HepG2 (cell line): Measurements from ENCODE around the gene WDR18. TPM values are rescaled to one million over a fixed set of nuclear protein-coding genes. Genes with fewer than 3 reads are reported as not detected.

Source experiments
- EED ChIP-seq: sonication (generic); formaldehyde crosslinking; IDR thresholded peaks from 2 replicates; pipeline ENCODE4 v1.5.0; 2020; ENCODE audit warnings: mild to moderate bottlenecking, missing genetic modification reagents
- ELK4 ChIP-seq: sonication (generic); formaldehyde crosslinking; IDR thresholded peaks from 2 replicates; pipeline ENCODE4 v1.9.0; 2021; ENCODE audit warnings: missing genetic modification reagents, borderline replicate concordance
- GTF3A ChIP-seq: sonication (generic); formaldehyde crosslinking; conservative IDR thresholded peaks from 2 replicates; pipeline ENCODE4 v1.4.0; 2020; ENCODE audit warnings: mild to moderate bottlenecking, missing genetic modification reagents
- NCOR1 ChIP-seq: fragments of 200-600 bp; sonication (generic); IDR thresholded peaks from 2 replicates; pipeline ENCODE4 v1.7.0; 2017; ENCODE audit warnings: antibody characterized with exemption, low read length, borderline replicate concordance
- RELA ChIP-seq: sonication (generic); formaldehyde crosslinking; IDR thresholded peaks from 2 replicates; pipeline ENCODE4 v1.4.0; 2020; ENCODE audit warnings: missing genetic modification reagents
- SALL1 ChIP-seq: sonication (generic); formaldehyde crosslinking; IDR thresholded peaks from 2 replicates; pipeline ENCODE4 v1.8.0; 2022; ENCODE audit warnings: mild to moderate bottlenecking, missing genetic modification reagents
- ZFP90 ChIP-seq: sonication (generic); formaldehyde crosslinking; IDR thresholded peaks from 2 replicates; pipeline ENCODE4 v1.8.0; 2022; ENCODE audit warnings: missing genetic modification reagents, mild to moderate bottlenecking, inconsistent platforms, borderline replicate concordance
- ZNF12 ChIP-seq: sonication (generic); formaldehyde crosslinking; IDR thresholded peaks from 2 replicates; pipeline ENCODE4 v1.5.0; 2020; ENCODE audit warnings: missing genetic modification reagents
- ZNF143 ChIP-seq: sonication (generic); formaldehyde crosslinking; IDR thresholded peaks from 2 replicates; pipeline ENCODE4 v1.4.0; 2020; ENCODE audit warnings: missing genetic modification reagents
- ZNF234 ChIP-seq: sonication (generic); formaldehyde crosslinking; conservative IDR thresholded peaks from 2 replicates; pipeline ENCODE4 v1.5.1; 2020; ENCODE audit warnings: mild to moderate bottlenecking, missing genetic modification reagents
- ZNF276 ChIP-seq: sonication (generic); formaldehyde crosslinking; IDR thresholded peaks from 2 replicates; pipeline ENCODE4 v1.4.0; 2020; ENCODE audit warnings: mild to moderate bottlenecking, low read depth, missing genetic modification reagents
- ZNF407 ChIP-seq: sonication (generic); formaldehyde crosslinking; IDR thresholded peaks from one replicate; pipeline ENCODE4 v1.5.1; 2020; ENCODE audit warnings: mild to moderate bottlenecking, missing genetic modification reagents; ENCODE audit errors: not compliant biosample characterization
- ZNF589 ChIP-seq: sonication (generic); formaldehyde crosslinking; conservative IDR thresholded peaks from 2 replicates; pipeline ENCODE4 v1.8.0; 2022; ENCODE audit warnings: mild to moderate bottlenecking, moderate library complexity, missing genetic modification reagents
- ZNF605 ChIP-seq: sonication (generic); formaldehyde crosslinking; IDR thresholded peaks from 2 replicates; pipeline ENCODE4 v1.8.0; 2022; ENCODE audit warnings: mild to moderate bottlenecking, missing genetic modification reagents
- ZSCAN5A ChIP-seq: sonication (generic); formaldehyde crosslinking; IDR thresholded peaks from 2 replicates; pipeline ENCODE4 v1.8.0; 2022; ENCODE audit warnings: mild to moderate bottlenecking, missing genetic modification reagents, borderline replicate concordance
- polyA plus RNA-seq, 8 experiments: library from polyadenylated mRNA; depleted of rRNA in 3 of 8; stranded (reverse) in 7 of 8; unstranded in 1 of 8; fragments of >200 nt; fragmentation: Illumina TruSeq in 4 of 8; extraction: Trizol in 4 of 8; gene quantifications; 2 replicates each; pipeline versions ENCODE4 v1.2.1 to v1.2.3, GENCODE V29; 2011 to 2016; ENCODE audit warnings: low read depth in 4 of 8, missing spikeins in 1 of 8, mixed read lengths in 1 of 8; ENCODE audit not compliant: insufficient read depth in 1 of 8
- total RNA-seq, 5 experiments: library from RNA; depleted of rRNA; stranded (reverse); fragments of >200 nt; fragmentation: Illumina TruSeq; extraction: Trizol; gene quantifications; 2 replicates each; pipeline ENCODE4 v1.2.3, GENCODE V29; 2016; ENCODE audit warnings: low read depth in 1 of 5

The WDR18 gene
- total and polyA plus RNA-seq, 2 of the 13 experiments (the other 11 are each of a cell fraction or from before 2014, with no cell fraction given), result 36.4 to 47.6 TPM

- TF ChIP-seq ZNF407 (CRISPR knock-in tag) (peak; percentile 78), ZNF589 (CRISPR knock-in tag) (no peak), ZFP90 (CRISPR knock-in tag) (peak; percentile 30; the same call in 1 of the 2 replicates), NCOR1 (no peak), RELA (CRISPR knock-in tag) (no peak), ZNF234 (CRISPR knock-in tag) (0 out of 2 replicates have a peak, but pooled peaks have one; percentile 52), ZNF276 (CRISPR knock-in tag) (0 out of 2 replicates have a peak, but pooled peaks have one; percentile 34), ZNF12 (no peak), ZSCAN5A (CRISPR knock-in tag) (0 out of 2 replicates have a peak, but pooled peaks have one; percentile 83), ELK4 (CRISPR knock-in tag) (no peak), SALL1 (CRISPR knock-in tag) (peak; percentile 63), ZNF143 (peak; percentile 59; the same call in 1 of the 2 replicates), ZNF605 (CRISPR knock-in tag) (0 out of 2 replicates have a peak, but pooled peaks have one; percentile 27), GTF3A (no peak), EED (CRISPR knock-in tag) (peak; percentile 90)
Observed at GRCh38 chr19:984165-984967, at the start of gene WDR18 (continued).
